PC-3 (cell line): ENCODE data around the gene MAGIX. TPM values are rescaled to one million over a fixed set of nuclear protein-coding genes. Genes with fewer than 3 reads are reported as not detected.
"Not testable (repeated sequence)": the region's sequence is repeated elsewhere in the genome, so short reads cannot be mapped to it uniquely, and the experiment has no call there.

ENCODE experiments used
- ATAC-seq: fragments of 200-7000 bp; cut with Tn5 transposase; 2 replicates; pipeline ENCODE4 v1.9.1; 2020; ENCODE audit warnings: mild to moderate bottlenecking, moderate library complexity
- BruUV-seq: library from RNA; stranded (reverse); fragments of 400-500 nt; replicated peaks from 2 replicates; lab custom pipeline; 2021; lab: Mats Ljungman, UMichigan
- CTCF ChIA-PET: fragments of 300-600 bp; sonication (Branson Sonifier 250); formaldehyde crosslinking; loops from one replicate; lab custom pipeline; 2022; ENCODE audit warnings: antibody characterized with exemption; lab: Charles Lee
- POLR2A ChIA-PET: fragments of 300-600 bp; sonication (Branson Sonifier 250); formaldehyde crosslinking; loops from one replicate; lab custom pipeline; 2022; ENCODE audit warnings: antibody characterized with exemption; ENCODE audit not compliant: unreplicated experiment; lab: Charles Lee
- DNase-seq: peaks from one replicate; pipeline ENCODE4 v3.0.0-alpha.2; 2015
- H2AFZ ChIP-seq: fragments of 300-600 bp; sonication (generic); 2 replicates; pipeline ENCODE4 v1.6.0; 2016; ENCODE audit warnings: antibody characterized with exemption, low read length
- H3F3A ChIP-seq: fragments of 300-600 bp; sonication (generic); one replicate; pipeline ENCODE4 v1.6.0; 2017; ENCODE audit warnings: antibody characterized with exemption, low read length, control low read depth, mild to moderate bottlenecking; ENCODE audit not compliant: unreplicated experiment
- H3K27ac ChIP-seq: fragments of 300-600 bp; sonication (generic); 2 replicates; pipeline ENCODE4 v1.5.1; 2016; ENCODE audit warnings: mild to moderate bottlenecking, low read length
- H3K27me3 ChIP-seq: fragments of 300-600 bp; sonication (generic); 2 replicates; pipeline ENCODE4 v1.6.1; 2016; ENCODE audit warnings: low read length, mixed read lengths
- H3K36me3 ChIP-seq: fragments of 300-600 bp; sonication (generic); 2 replicates; pipeline ENCODE4 v1.6.1; 2016; ENCODE audit warnings: low read depth, mixed run types, low read length, mixed read lengths
- H3K4me1 ChIP-seq: fragments of 300-600 bp; sonication (generic); 2 replicates; pipeline ENCODE4 v1.5.1; 2016; ENCODE audit warnings: low read length; ENCODE audit not compliant: insufficient read depth
- H3K4me2 ChIP-seq: fragments of 300-600 bp; sonication (generic); 2 replicates; pipeline ENCODE4 v1.6.0; 2016; ENCODE audit warnings: low read length
- H3K4me3 ChIP-seq: fragments of 300-600 bp; sonication (generic); 2 replicates; pipeline ENCODE4 v1.5.1; 2016; ENCODE audit warnings: mild to moderate bottlenecking, low read length, mixed read lengths
- H3K79me2 ChIP-seq: fragments of 300-600 bp; sonication (generic); 2 replicates; pipeline ENCODE4 v1.6.1; 2017; ENCODE audit warnings: low read length, mixed read lengths
- H3K9ac ChIP-seq: fragments of 300-600 bp; sonication (generic); 2 replicates; pipeline ENCODE4 v1.6.0; 2016; ENCODE audit warnings: mild to moderate bottlenecking, low read length
- H3K9me2 ChIP-seq: fragments of 300-600 bp; sonication (generic); replicated peaks from 2 replicates; pipeline ENCODE4 v1.6.1; 2016; ENCODE audit warnings: mixed run types, low read length, mixed read lengths
- H3K9me3 ChIP-seq: fragments of 300-600 bp; sonication (generic); 2 replicates; pipeline ENCODE4 v1.6.1; 2016; ENCODE audit warnings: low read length, mixed read lengths
- H4K20me1 ChIP-seq: fragments of 300-600 bp; sonication (generic); 2 replicates; pipeline ENCODE4 v1.6.1; 2016; ENCODE audit warnings: low read length, mixed read lengths
- EZH2 ChIP-seq: fragments of 300-600 bp; sonication (generic); IDR thresholded peaks from one replicate; pipeline ENCODE4 v1.6.1; 2017; ENCODE audit warnings: antibody characterized with exemption, mild to moderate bottlenecking, low read length; ENCODE audit not compliant: unreplicated experiment
- EZH2phosphoT487 ChIP-seq: fragments of 300-600 bp; sonication (generic); IDR thresholded peaks from 2 replicates; pipeline ENCODE4 v1.6.1; 2018; ENCODE audit warnings: mild to moderate bottlenecking, antibody characterized with exemption, low read length, borderline replicate concordance
- intact Hi-C: fragments of 100-400 bp; cut with micrococcal nuclease; formaldehyde crosslinking; loops from 2 replicates; pipeline ENCODE4 v1.9.0; 2023
- total RNA-seq: library from RNA; depleted of rRNA; stranded (reverse); fragments of >200 nt; gene quantifications from 2 replicates; pipeline ENCODE4 v1.2.3, GENCODE V29; 2014
- TF ChIP-seq, protein P1 (sequence below): fragments of 300-600 bp; sonication (generic); conservative IDR thresholded peaks from 2 replicates; pipeline ENCODE4 v1.5.1; 2017; ENCODE audit warnings: antibody characterized with exemption, low read depth, mild to moderate bottlenecking, low read length

The MAGIX gene
- total RNA-seq, 1 experiment from 2014 or later = 12.5 TPM

GRCh38 chrX:49129427-49129826 is 33.1 kb upstream of the MAGIX start:
- no peaks in the 10 kb centered on the region for H3K79me2 ChIP-seq
- CTCF ChIA-PET = no interaction called here
- intact Hi-C loops = no loop called here
- TF ChIP-seq, protein P1, sequence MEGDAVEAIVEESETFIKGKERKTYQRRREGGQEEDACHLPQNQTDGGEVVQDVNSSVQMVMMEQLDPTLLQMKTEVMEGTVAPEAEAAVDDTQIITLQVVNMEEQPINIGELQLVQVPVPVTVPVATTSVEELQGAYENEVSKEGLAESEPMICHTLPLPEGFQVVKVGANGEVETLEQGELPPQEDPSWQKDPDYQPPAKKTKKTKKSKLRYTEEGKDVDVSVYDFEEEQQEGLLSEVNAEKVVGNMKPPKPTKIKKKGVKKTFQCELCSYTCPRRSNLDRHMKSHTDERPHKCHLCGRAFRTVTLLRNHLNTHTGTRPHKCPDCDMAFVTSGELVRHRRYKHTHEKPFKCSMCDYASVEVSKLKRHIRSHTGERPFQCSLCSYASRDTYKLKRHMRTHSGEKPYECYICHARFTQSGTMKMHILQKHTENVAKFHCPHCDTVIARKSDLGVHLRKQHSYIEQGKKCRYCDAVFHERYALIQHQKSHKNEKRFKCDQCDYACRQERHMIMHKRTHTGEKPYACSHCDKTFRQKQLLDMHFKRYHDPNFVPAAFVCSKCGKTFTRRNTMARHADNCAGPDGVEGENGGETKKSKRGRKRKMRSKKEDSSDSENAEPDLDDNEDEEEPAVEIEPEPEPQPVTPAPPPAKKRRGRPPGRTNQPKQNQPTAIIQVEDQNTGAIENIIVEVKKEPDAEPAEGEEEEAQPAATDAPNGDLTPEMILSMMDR = no peak
- TF ChIP-seq EZH2 = no peak
- TF ChIP-seq EZH2phosphoT487 = no peak
- no TSS peak for BruUV-seq
- POLR2A ChIA-PET = no interaction called here
- H3K36me3 ChIP-seq = no peaks in the 10 kb centered on the region
- H3K9me2 ChIP-seq = no peaks in the 10 kb centered on the region
- H3K27me3 ChIP-seq = no peaks in the 10 kb centered on the region
- no peak overlapping the region for H3K9ac ChIP-seq
- no peaks in the 10 kb centered on the region for H3F3A ChIP-seq
- H3K4me3 ChIP-seq = no peak overlapping the region
- no peaks in the 10 kb centered on the region for H3K9me3 ChIP-seq
- H3K27ac ChIP-seq = no peak overlapping the region
- H4K20me1 ChIP-seq = no peaks in the 10 kb centered on the region
- H3K4me2 ChIP-seq = no peak overlapping the region
- ATAC-seq = no peak
- no peak overlapping the region for H2AFZ ChIP-seq
- H3K4me1 ChIP-seq = no peaks in the 10 kb centered on the region
- DNase-seq = no peak

GRCh38 chrX:49132275-49132674 is 30.3 kb upstream of the MAGIX start:
- H3K9ac ChIP-seq, H2AFZ ChIP-seq, H4K20me1 ChIP-seq, POLR2A ChIA-PET, H3F3A ChIP-seq, BruUV-seq, intact Hi-C loops, DNase-seq, H3K36me3 ChIP-seq, H3K9me3 ChIP-seq, H3K27ac ChIP-seq, CTCF ChIA-PET, H3K4me1 ChIP-seq, H3K27me3 ChIP-seq, H3K4me3 ChIP-seq, ATAC-seq, H3K4me2 ChIP-seq, H3K9me2 ChIP-seq, H3K79me2 ChIP-seq: not testable (repeated sequence)

- no peaks in the 10 kb centered on the region for H3K79me2 ChIP-seq
- H3K27me3 ChIP-seq = no peaks in the 10 kb centered on the region
- CTCF ChIA-PET = no interaction called here
- H4K20me1 ChIP-seq = no peaks in the 10 kb centered on the region
- no peak overlapping the region for H3K4me2 ChIP-seq
- no peak overlapping the region for H3K9ac ChIP-seq
- DNase-seq (no peak), ATAC-seq (no peak)
- no peak for TF ChIP-seq EZH2
- no peak for TF ChIP-seq EZH2phosphoT487
- TF ChIP-seq, protein P1 = no peak
- H2AFZ ChIP-seq = no peak overlapping the region
- no peak overlapping the region for H3K4me3 ChIP-seq
- intact Hi-C loops = no loop called here
- no peak overlapping the region for H3K27ac ChIP-seq
- no peaks in the 10 kb centered on the region for H3K36me3 ChIP-seq
- H3F3A ChIP-seq = no peaks in the 10 kb centered on the region
- H3K9me2 ChIP-seq = no peaks in the 10 kb centered on the region
- BruUV-seq = no TSS peak
- POLR2A ChIA-PET = no interaction called here
- H3K9me3 ChIP-seq = no peaks in the 10 kb centered on the region
- no peaks in the 10 kb centered on the region for H3K4me1 ChIP-seq
Measured at GRCh38 chrX:49133759-49134158, 28.8 kb upstream of the MAGIX start.
